Mesothelial cell of epicardium (in vitro differentiated cells): ENCODE results near the gene GTF3C1. TPM values are rescaled to one million over a fixed set of nuclear protein-coding genes. Genes with fewer than 3 reads are reported as not detected.

Source experiments
- DNase-seq, 2 experiments: peaks; one replicate each; pipeline ENCODE4 v3.0.0; 2021; ENCODE audit warnings: low spot score in 2 of 2; ENCODE audit not compliant: unreplicated experiment in 2 of 2
- H3K27ac Mint-ChIP-seq: 2 replicates; pipeline ENCODE4 v1.8.0; 2021; ENCODE audit warnings: mixed read lengths
- H3K27me3 Mint-ChIP-seq: 2 replicates; pipeline ENCODE4 v1.8.0; 2021; ENCODE audit warnings: low read depth, mixed read lengths
- H3K36me3 Mint-ChIP-seq: 2 replicates; pipeline ENCODE4 v1.8.0; 2021; ENCODE audit warnings: mixed read lengths
- H3K4me1 Mint-ChIP-seq: 2 replicates; pipeline ENCODE4 v1.8.0; 2021; ENCODE audit warnings: mixed read lengths
- H3K4me3 Mint-ChIP-seq: 2 replicates; pipeline ENCODE4 v1.8.0; 2021; ENCODE audit warnings: mild to moderate bottlenecking, moderate library complexity, mixed read lengths
- H3K9me3 Mint-ChIP-seq: 2 replicates; pipeline ENCODE4 v1.8.0; 2021; ENCODE audit warnings: mixed read lengths
- CTCF ChIP-seq: fragments of 200-600 bp; sonication (generic); IDR thresholded peaks from one replicate; pipeline ENCODE4 v1.5.0; 2021; ENCODE audit warnings: antibody characterized with exemption; ENCODE audit not compliant: unreplicated experiment
- total RNA-seq: library from RNA; stranded (reverse); gene quantifications from 3 replicates; pipeline ENCODE4 v1.2.1, GENCODE V29; 2021

The GTF3C1 gene
- total RNA-seq, 1 donor from 2014 or later, result 131 TPM

GRCh38 chr16:27529962-27530361 lies 19.8 kb downstream of the GTF3C1 start:
- H3K27me3 Mint-ChIP-seq, result no peaks in the 10 kb centered on the region
- no peak for DNase-seq
- no peak for TF ChIP-seq CTCF
- H3K36me3 Mint-ChIP-seq, result peaks cover 65% of the 10 kb centered on the region
- no peaks in the 10 kb centered on the region for H3K9me3 Mint-ChIP-seq
- H3K27ac Mint-ChIP-seq, result no peak overlapping the region
- peaks cover 9% of the 10 kb centered on the region for H3K4me1 Mint-ChIP-seq
- no peak overlapping the region for H3K4me3 Mint-ChIP-seq

- peaks cover 9% of the 10 kb centered on the region for H3K4me1 Mint-ChIP-seq
- no peak for TF ChIP-seq CTCF
- H3K4me3 Mint-ChIP-seq, result no peak overlapping the region
- no peaks in the 10 kb centered on the region for H3K27me3 Mint-ChIP-seq
- H3K27ac Mint-ChIP-seq, result no peak overlapping the region
- peaks cover 60% of the 10 kb centered on the region for H3K36me3 Mint-ChIP-seq
- H3K9me3 Mint-ChIP-seq, result no peaks in the 10 kb centered on the region
- DNase-seq, result no peak
These were observed 21.4 kb downstream of the GTF3C1 start for GRCh38 chr16:27528294-27528693.

GRCh38 chr16:27526180-27526579 lies 23.5 kb downstream of the GTF3C1 start:
- Mint-ChIP-seq H3K4me1 (peaks cover 5% of the 10 kb centered on the region), H3K27ac (peak overlapping the region; percentile 43)

GRCh38 chr16:27522173-27522707 lies 27.5 kb downstream of the GTF3C1 start:
- Mint-ChIP-seq H3K27ac (no peak overlapping the region), H3K36me3 (peaks cover 48% of the 10 kb centered on the region), H3K27me3 (no peaks in the 10 kb centered on the region), H3K9me3 (no peaks in the 10 kb centered on the region), H3K4me1 (peaks cover 5% of the 10 kb centered on the region), H3K4me3 (no peak overlapping the region)
- DNase-seq, result no peak
- no peak for TF ChIP-seq CTCF

More at GRCh38 chr16:27526180-27526579, 23.5 kb downstream of the GTF3C1 start:
- no peak overlapping the region for H3K4me3 Mint-ChIP-seq
- H3K36me3 Mint-ChIP-seq, result peaks cover 55% of the 10 kb centered on the region
- peak; percentile 42 to 63 for DNase-seq
- H3K9me3 Mint-ChIP-seq, result no peaks in the 10 kb centered on the region
- no peaks in the 10 kb centered on the region for H3K27me3 Mint-ChIP-seq
- TF ChIP-seq CTCF, result no peak

GRCh38 chr16:27520982-27521673 lies 28.6 kb downstream of the GTF3C1 start:
- H3K4me3 Mint-ChIP-seq, result no peak overlapping the region
- H3K27ac Mint-ChIP-seq, result peak overlapping the region; percentile 64
- H3K36me3 Mint-ChIP-seq, result peaks cover 48% of the 10 kb centered on the region
- no peaks in the 10 kb centered on the region for H3K4me1 Mint-ChIP-seq
- H3K27me3 Mint-ChIP-seq, result no peaks in the 10 kb centered on the region
- TF ChIP-seq CTCF, result no peak
- DNase-seq, result no peak
- H3K9me3 Mint-ChIP-seq, result no peaks in the 10 kb centered on the region
